ENCODE measurements around the gene KCMF1.

DNA sequence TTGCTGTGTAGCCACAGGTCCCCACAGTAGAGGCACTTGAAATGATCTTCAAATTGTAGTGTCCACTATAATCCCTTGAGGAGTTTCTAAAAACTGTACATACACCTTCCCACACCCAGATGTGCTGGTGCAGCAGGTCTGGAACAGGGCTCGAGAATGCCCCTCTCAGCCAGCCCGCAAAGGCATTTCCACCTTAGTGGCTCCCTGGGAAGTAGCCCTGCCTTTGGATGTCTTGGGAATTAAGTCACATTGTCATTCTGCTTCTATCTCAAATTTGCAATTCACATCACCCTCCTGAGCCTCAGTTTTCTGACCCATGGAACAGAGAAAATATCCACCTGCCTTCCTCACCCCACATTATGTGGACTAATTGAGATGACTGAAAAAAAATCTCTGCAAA, 118.0 kb downstream of the KCMF1 start:
- TF ChIP-seq, protein P1, sequence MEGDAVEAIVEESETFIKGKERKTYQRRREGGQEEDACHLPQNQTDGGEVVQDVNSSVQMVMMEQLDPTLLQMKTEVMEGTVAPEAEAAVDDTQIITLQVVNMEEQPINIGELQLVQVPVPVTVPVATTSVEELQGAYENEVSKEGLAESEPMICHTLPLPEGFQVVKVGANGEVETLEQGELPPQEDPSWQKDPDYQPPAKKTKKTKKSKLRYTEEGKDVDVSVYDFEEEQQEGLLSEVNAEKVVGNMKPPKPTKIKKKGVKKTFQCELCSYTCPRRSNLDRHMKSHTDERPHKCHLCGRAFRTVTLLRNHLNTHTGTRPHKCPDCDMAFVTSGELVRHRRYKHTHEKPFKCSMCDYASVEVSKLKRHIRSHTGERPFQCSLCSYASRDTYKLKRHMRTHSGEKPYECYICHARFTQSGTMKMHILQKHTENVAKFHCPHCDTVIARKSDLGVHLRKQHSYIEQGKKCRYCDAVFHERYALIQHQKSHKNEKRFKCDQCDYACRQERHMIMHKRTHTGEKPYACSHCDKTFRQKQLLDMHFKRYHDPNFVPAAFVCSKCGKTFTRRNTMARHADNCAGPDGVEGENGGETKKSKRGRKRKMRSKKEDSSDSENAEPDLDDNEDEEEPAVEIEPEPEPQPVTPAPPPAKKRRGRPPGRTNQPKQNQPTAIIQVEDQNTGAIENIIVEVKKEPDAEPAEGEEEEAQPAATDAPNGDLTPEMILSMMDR (IDR thresholded peaks at IDR 0.05), result no peak
- no peak for TF ChIP-seq POLR2A (IDR thresholded peaks at IDR 0.05)

Data from heart left ventricle (tissue), 13 donors.